Gastroesophageal sphincter (tissue), 4 donors: ENCODE measurements around the gene TTC39C. TPM values are rescaled to one million over a fixed set of nuclear protein-coding genes. Genes with fewer than 3 reads are reported as not detected.

ENCODE experiments used
- ATAC-seq: fragments of 150-250 bp; one replicate; pipeline ENCODE4 v1.9.1; 2016; ENCODE audit warnings: mild to moderate bottlenecking, moderate library complexity
- H3K27ac ChIP-seq, 4 donors: fragments of 200-600 bp; sonication (generic) in 3 of 4; 1 replicate in 3 of 4; 2 replicates in 1 of 4; pipeline ENCODE4 v1.5.1; 2016 to 2019
- H3K27me3 ChIP-seq: fragments of 200-600 bp; sonication (generic); one replicate; pipeline ENCODE4 v1.5.1; 2019
- H3K36me3 ChIP-seq, 2 donors: fragments of 200-600 bp; sonication (generic); one replicate each; pipeline ENCODE4 v1.5.1; 2019; ENCODE audit warnings: control low read depth in 1 of 2
- H3K4me1 ChIP-seq, 3 donors: fragments of 200-600 bp; sonication (generic); 1 replicate in 2 of 3; 2 replicates in 1 of 3; pipeline ENCODE4 v1.5.1; 2016 to 2019; ENCODE audit warnings: control low read depth in 2 of 3
- H3K4me3 ChIP-seq, 2 donors: fragments of 200-600 bp; sonication (generic); one replicate each; pipeline ENCODE4 v1.5.1; 2019; ENCODE audit warnings: mild to moderate bottlenecking in 1 of 2, moderate library complexity in 1 of 2
- H3K9me3 ChIP-seq, 3 donors: fragments of 200-600 bp; sonication (generic); one replicate each; pipeline ENCODE4 v1.5.1; 2017 to 2019; ENCODE audit warnings: control low read depth in 2 of 3
- CTCF ChIP-seq, 4 experiments: fragments of 200-600 bp in 2 of 4; fragments of 450-650 bp in 2 of 4; sonication (generic) in 1 of 4; IDR thresholded peaks; one replicate each; pipeline ENCODE4 v1.5.1; 2017 to 2019; ENCODE audit warnings: antibody characterized with exemption in 4 of 4, mild to moderate bottlenecking in 2 of 4, moderate library complexity in 2 of 4
- EP300 ChIP-seq: sonication (generic); formaldehyde crosslinking; IDR thresholded peaks from one replicate; pipeline ENCODE4 v1.6.1; 2017; ENCODE audit warnings: antibody characterized with exemption, mild to moderate bottlenecking
- POLR2A ChIP-seq, 2 donors: fragments of 450-650 bp; IDR thresholded peaks; one replicate each; pipeline ENCODE4 v1.6.1; 2017; ENCODE audit warnings: antibody characterized with exemption in 2 of 2, mild to moderate bottlenecking in 2 of 2, moderate library complexity in 1 of 2
- POLR2AphosphoS5 ChIP-seq: sonication (generic); formaldehyde crosslinking; IDR thresholded peaks from one replicate; pipeline ENCODE4 v1.6.1; 2017; ENCODE audit warnings: antibody characterized with exemption
- WGBS, 2 donors: methylation state at CpG; one replicate each; pipeline ENCODE4 v1.1.5; 2018; ENCODE audit warnings: low coverage in 1 of 2; 5-methylcytosine and 5-hydroxymethylcytosine counted together
- total RNA-seq, 4 donors: library from RNA; depleted of rRNA; stranded (reverse); fragments of >200 nt; gene quantifications; one replicate each; pipeline ENCODE4 v1.1.0, GENCODE V29; 2016

Gene TTC39C
- total RNA-seq, 4 donors from 2014 or later: 20.9 to 37.7 (median 33.6) TPM

GRCh38 chr18:24060644-24061043 is 46.1 kb downstream of the TTC39C start:
- Histone ChIP-seq H3K4me3 (no peak overlapping the region), H3K36me3 (no peaks in the 10 kb centered on the region), H3K9me3 (no peaks in the 10 kb centered on the region), H3K4me1 (peaks cover 0 to 6% (median 0%) of the 10 kb centered on the region in 3 donors), H3K27ac (no peak overlapping the region), H3K27me3 (no peaks in the 10 kb centered on the region)
- peak; percentile 60 for ATAC-seq
- no peak for TF ChIP-seq CTCF (IDR thresholded peaks at IDR 0.05)
- peak; percentile 8 for TF ChIP-seq POLR2AphosphoS5
- WGBS, 2 donors: 52 to 76% methylated on average over 2 of the region's 2 CpGs

GRCh38 chr18:24063121-24063731 is 48.7 kb downstream of the TTC39C start:
- no peak overlapping the region for H3K27ac ChIP-seq
- no peaks in the 10 kb centered on the region for H3K27me3 ChIP-seq
- no peaks in the 10 kb centered on the region for H3K4me1 ChIP-seq
- H3K36me3 ChIP-seq: peaks cover 0 to 23% of the 10 kb centered on the region in 2 donors
- WGBS, 2 donors: 85 to 100% methylated on average over 3 to 4 of the region's 4 CpGs
- no peaks in the 10 kb centered on the region for H3K9me3 ChIP-seq
- no peak overlapping the region for H3K4me3 ChIP-seq
- TF ChIP-seq POLR2AphosphoS5: no peak
- TF ChIP-seq EP300: no peak
- no peak for TF ChIP-seq POLR2A (IDR thresholded peaks at IDR 0.05)
- no peak for TF ChIP-seq CTCF (IDR thresholded peaks at IDR 0.05)
- no peak for ATAC-seq

GRCh38 chr18:24064391-24065100 is 50.0 kb downstream of the TTC39C start:
- Histone ChIP-seq H3K4me1 (no peaks in the 10 kb centered on the region), H3K4me3 (no peak overlapping the region), H3K27ac (no peak overlapping the region), H3K27me3 (no peaks in the 10 kb centered on the region), H3K36me3 (peaks cover 0 to 24% of the 10 kb centered on the region in 2 donors), H3K9me3 (no peaks in the 10 kb centered on the region)
- no peak for ATAC-seq
- TF ChIP-seq POLR2A (IDR thresholded peaks at IDR 0.05): no peak
- 96 to 98% methylated on average over 8 of the region's 8 CpGs for WGBS, 2 donors

GRCh38 chr18:24065906-24066305 is 51.4 kb downstream of the TTC39C start:
- ATAC-seq: no peak
- Histone ChIP-seq H3K4me3 (no peak overlapping the region), H3K4me1 (no peaks in the 10 kb centered on the region), H3K36me3 (peaks cover 0 to 24% of the 10 kb centered on the region in 2 donors), H3K27me3 (no peaks in the 10 kb centered on the region), H3K27ac (no peak overlapping the region), H3K9me3 (no peaks in the 10 kb centered on the region)
- 92 to 94% methylated on average over 2 of the region's 2 CpGs for WGBS, 2 donors
- no peak for TF ChIP-seq POLR2AphosphoS5
- no peak for TF ChIP-seq CTCF (IDR thresholded peaks at IDR 0.05)
- no peak for TF ChIP-seq EP300
- TF ChIP-seq POLR2A (IDR thresholded peaks at IDR 0.05): no peak

- Histone ChIP-seq H3K4me1 (no peaks in the 10 kb centered on the region), H3K27ac (no peak overlapping the region), H3K36me3 (peaks cover 0 to 27% of the 10 kb centered on the region in 2 donors), H3K9me3 (no peaks in the 10 kb centered on the region), H3K27me3 (no peaks in the 10 kb centered on the region), H3K4me3 (no peak overlapping the region)
- 77 to 90% methylated on average over 7 of the region's 7 CpGs for WGBS, 2 donors
- no peak for ATAC-seq
- TF ChIP-seq POLR2AphosphoS5: no peak
- TF ChIP-seq POLR2A (IDR thresholded peaks at IDR 0.05): no peak
- no peak for TF ChIP-seq CTCF (IDR thresholded peaks at IDR 0.05)
- TF ChIP-seq EP300: no peak
Measured at GRCh38 chr18:24068945-24069693, 54.6 kb downstream of the TTC39C start.
